Fibroblast of skin of right biceps (primary cell): Measurements from ENCODE around the gene SDHD.

Source experiments
- DNase-seq: peaks from one replicate; pipeline ENCODE4 v3.0.0-alpha.2; 2013

SDHD gene

DNA sequence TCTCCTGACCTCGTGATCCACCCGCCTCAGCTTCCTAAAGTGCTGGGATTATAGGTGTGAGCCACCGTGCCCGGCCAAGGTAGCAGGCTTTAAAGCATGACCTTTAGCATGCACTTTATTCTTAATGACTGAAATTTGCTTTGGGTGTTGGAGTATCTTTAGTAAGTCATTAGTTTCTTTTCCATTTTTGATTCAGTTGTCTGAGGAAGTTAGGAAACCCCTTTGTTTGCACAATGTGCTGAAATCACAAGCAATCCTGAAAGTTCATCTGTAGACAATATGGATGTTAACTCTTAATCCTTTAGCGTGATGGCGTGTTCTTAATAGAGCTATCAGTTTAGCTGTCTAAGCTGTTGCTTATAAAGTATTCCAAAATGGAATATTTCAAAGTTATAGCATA lies 16.8 kb downstream of the SDHD start:
- DNase-seq = no peak

- DNase-seq = no peak
Measured at GRCh38 chr11:112106070-112106469, 19.4 kb downstream of the SDHD start.

DNA sequence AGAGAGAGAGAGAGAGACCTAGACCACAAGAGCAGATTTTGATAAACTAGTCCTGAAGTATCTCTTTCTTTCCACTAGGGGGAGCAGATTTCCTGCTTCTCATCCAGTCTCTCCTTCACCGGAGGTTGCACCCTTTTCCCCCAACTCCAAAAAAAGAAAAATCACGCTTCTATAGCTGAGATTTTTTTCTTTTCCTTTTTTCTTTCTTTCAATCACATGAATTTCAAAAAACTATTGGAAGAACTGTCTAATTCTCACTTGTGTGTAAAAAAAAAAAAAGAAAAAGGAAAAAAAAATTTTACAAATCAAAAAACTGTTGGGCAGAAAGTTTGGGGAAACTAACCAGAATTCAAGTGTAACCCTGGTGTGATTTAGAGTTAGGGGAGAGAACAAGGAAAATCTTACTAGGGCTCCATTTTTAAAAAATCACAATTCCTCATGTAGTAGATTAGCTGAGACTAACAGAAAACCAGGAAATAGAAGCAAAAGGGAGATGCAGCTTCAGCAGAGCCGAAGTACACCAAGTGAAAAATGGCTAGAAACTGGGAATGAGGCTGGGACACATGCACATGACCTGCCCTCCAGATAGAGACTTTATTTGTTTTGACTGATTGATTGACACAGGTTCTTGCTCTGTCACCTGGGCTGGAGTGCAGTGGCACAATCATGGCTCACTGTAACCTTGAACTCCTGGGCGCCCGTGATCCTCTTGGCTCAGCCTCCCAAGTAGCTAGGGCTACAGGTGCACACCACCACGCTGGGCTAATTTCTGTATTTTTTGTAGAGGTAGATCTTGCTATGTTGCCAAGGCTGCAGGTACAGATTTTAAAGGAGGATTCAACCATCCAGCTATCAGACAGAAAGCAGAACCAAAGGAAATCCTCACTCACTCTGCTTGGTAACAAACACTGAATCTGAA lies 27.1 kb downstream of the SDHD start:
- peak; percentile 66 for DNase-seq

DNA sequence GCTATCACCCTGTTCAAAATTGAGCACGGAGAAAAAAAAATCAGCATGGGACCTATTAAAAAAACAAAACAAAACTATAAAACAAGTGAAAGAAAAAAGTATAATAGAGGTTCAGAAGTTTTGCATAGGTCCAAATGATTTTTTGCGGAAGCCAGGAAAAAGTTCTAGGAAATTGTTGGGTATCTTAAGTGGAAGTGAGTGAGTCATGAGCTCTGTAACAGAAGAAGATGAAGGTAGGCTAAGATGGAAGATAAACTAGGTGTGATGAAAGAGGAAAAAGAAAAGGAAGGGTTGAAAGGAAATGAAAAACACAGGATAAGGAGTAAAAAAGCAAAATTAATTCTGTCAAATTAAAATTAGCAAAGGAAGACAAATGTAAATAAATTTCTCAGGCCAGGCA lies 27.8 kb downstream of the SDHD start:
- DNase-seq = no peak

GRCh38 chr11:112115386-112115785 lies 28.7 kb downstream of the SDHD start:
- DNase-seq = no peak

- no peak for DNase-seq
Measured at GRCh38 chr11:112118176-112118575, 31.5 kb downstream of the SDHD start.

DNA sequence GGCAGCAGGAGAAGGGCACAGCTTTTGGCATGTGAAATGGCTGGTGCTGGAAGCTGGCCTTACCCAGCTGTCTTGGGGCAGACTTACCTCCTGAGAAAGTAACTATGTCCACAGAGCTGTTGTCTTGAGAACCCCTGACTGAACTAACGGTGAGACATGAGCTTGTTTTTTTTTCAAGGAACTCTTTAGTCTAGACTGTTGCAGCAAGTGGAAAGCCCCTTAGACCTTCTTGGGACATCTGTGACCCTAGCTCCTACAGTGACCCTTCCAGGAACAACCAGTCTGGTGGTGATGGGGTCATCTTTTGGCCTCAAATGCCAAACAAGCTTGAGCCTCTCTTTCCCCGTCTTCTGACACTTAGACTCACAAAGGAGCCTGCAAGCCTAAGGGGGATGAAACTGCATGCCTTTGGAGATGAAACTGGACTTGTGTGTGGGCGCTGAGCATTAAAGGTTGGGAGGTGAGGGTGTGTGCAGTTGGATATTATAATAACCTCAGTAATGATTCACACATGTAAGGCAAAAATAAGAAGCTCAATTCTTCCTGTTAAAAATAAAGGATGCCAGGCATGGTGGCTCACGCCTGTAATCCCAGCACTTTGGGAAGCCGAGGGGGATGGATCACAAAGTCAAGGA lies 35.4 kb downstream of the SDHD start:
- DNase-seq = no peak

- DNase-seq = no peak
Measured at GRCh38 chr11:112123129-112123528, 36.5 kb downstream of the SDHD start.

DNA sequence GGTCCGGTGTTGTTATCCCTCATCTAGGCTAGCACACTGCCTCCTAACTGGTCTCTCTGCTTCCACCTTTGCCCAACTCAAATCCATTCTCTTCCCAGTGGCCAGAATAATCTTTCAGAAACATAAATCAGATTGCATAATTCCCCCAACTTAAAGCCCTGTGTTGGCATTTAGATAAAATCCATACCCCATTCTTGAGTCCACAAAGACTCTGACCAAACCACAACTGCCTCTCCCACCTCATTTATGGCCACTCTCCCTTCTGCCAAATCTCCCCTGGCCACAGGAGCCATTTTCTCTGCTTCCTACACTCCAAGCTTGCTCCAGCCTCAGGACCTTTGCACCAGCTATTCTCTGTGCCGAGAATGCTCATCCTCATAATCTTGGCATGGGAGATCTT lies 40.4 kb downstream of the SDHD start:
- DNase-seq = no peak

DNA sequence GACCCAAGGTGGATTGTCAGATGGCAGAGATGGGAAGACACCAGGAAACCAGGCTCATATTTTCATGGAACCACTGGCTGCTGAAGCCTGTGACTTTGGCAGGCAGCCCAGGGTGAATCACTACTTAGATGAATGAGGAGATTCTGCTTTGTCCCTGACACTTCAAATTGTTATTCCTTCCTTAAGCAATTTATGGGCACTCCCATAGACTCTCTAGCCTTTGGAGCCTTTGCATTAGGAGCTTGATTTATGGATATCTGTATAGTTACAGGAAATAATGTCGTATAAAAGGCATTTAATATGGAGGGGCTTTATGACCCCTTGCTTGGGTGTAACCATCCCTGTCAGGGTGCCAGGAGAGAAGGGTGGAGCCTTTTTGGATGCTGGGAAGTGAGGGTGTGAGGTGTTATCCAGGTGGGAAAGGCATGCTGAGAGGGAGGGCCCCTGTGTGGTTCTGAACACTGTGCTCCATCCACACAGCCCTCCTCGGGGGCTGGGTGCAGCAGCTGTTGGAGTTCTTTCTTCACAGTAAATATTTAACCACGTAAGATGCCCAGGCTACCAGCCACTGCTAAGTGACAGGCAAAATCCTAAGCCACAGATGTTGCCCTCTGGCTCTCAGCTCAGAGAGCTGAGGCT lies 41.9 kb downstream of the SDHD start:
- DNase-seq = peak; percentile 93

- DNase-seq = no peak
Measured at GRCh38 chr11:112129656-112130055, 43.0 kb downstream of the SDHD start.

- no peak for DNase-seq
Measured at GRCh38 chr11:112132737-112133136, 46.1 kb downstream of the SDHD start.

GRCh38 chr11:112134473-112134872 lies 47.8 kb downstream of the SDHD start:
- DNase-seq = no peak

GRCh38 chr11:112143597-112143996 lies 56.9 kb downstream of the SDHD start:
- DNase-seq = no peak
